Measurements from ENCODE around the gene TMEM132C. TPM values are rescaled to one million over a fixed set of nuclear protein-coding genes. Genes with fewer than 3 reads are reported as not detected.

Gene TMEM132C
- total and polyA plus RNA-seq, 2 of the 4 experiments (the other 2 are of a cell fraction), result not detected

- no peak overlapping the region for H3K4ac ChIP-seq (ENCODE audit: low read depth, low read length)
- H3K36me3 ChIP-seq (ENCODE audit: control insufficient read depth, insufficient read depth, low read length), result no peaks in the 10 kb centered on the region
- H3K79me1 ChIP-seq (ENCODE audit: low read depth in 1 of 2, low read length in 2 of 2), result no peaks in the 10 kb centered on the region
- H3K4me1 ChIP-seq (ENCODE audit: control insufficient read depth, insufficient read depth, low read length), result no peaks in the 10 kb centered on the region
- H3K18ac ChIP-seq (ENCODE audit: low read depth, low read length), result no peak overlapping the region
- in situ Hi-C loops (cut with MboI; ENCODE audit: low sequenced_read_pairs), result no loop called here
- H3K9me1 ChIP-seq (ENCODE audit: insufficient read depth, low read length), result no peaks in the 10 kb centered on the region
- H3K4me2 ChIP-seq (ENCODE audit: low read depth, low read length), result no peak overlapping the region
- H2BK120ac ChIP-seq (ENCODE audit: low read depth, low read length), result no peak overlapping the region
- WGBS, 2 experiments (ENCODE audit: extremely low coverage in 2 of 2, insufficient read length in 1 of 2), result no CpG with 5 or more reads among the region's 6 CpGs
- BruUV-seq (replicated peaks), result no TSS peak
- H2AFZ ChIP-seq (replicated peaks; ENCODE audit: low read length, poor library complexity), result no peak overlapping the region
- H2BK5ac ChIP-seq (ENCODE audit: low read depth, low read length, poor library complexity, severe bottlenecking), result no peak overlapping the region
- ChIA-PET POLR2A (ENCODE audit: unreplicated experiment) (no interaction called here), CTCF (no interaction called here)
- ATAC-seq (ENCODE audit: low read depth), result no peak
- H3K9me3 ChIP-seq (ENCODE audit: control insufficient read depth, insufficient read depth, low read length), result peaks cover 32% of the 10 kb centered on the region
- H2BK15ac ChIP-seq (ENCODE audit: low read depth, low read length), result no peak overlapping the region
- no peak overlapping the region for H2AK9ac ChIP-seq (replicated peaks; ENCODE audit: low read depth, low read length, poor library complexity)
- dilution Hi-C loops (cut with HindIII; ENCODE audit: low sequenced_read_pairs, unreplicated experiment), result no loop called here
- no peak overlapping the region for H3K9ac ChIP-seq (ENCODE audit: low read depth, low read length)
- H3K14ac ChIP-seq (replicated peaks; ENCODE audit: low read depth, low read length), result no peak overlapping the region
- H3K27me3 ChIP-seq (ENCODE audit: control insufficient read depth, insufficient read depth, low read length), result no peaks in the 10 kb centered on the region
- H4K91ac ChIP-seq (ENCODE audit: insufficient read depth, low read depth, low read length), result no peak overlapping the region
- H3K4me3 ChIP-seq (ENCODE audit: insufficient read depth, low read depth, low read length), result no peak overlapping the region
- no peak overlapping the region for H3K56ac ChIP-seq (ENCODE audit: extremely low read depth, insufficient read depth, low read length)
- H2AK5ac ChIP-seq (ENCODE audit: low read depth, low read length), result no peak overlapping the region
- DNase-seq, result no peak
- no peak overlapping the region for H3K23ac ChIP-seq (ENCODE audit: low read depth, low read length)
- H4K8ac ChIP-seq (ENCODE audit: low read depth in 2 of 2, low read length in 2 of 2), result no peak overlapping the region
- no peaks in the 10 kb centered on the region for H4K20me1 ChIP-seq (ENCODE audit: insufficient read depth, low read length)
- no peak overlapping the region for H4K5ac ChIP-seq (ENCODE audit: low read depth, low read length)
- H2BK20ac ChIP-seq (ENCODE audit: low read depth, low read length), result no peak overlapping the region
- no peak overlapping the region for H3K27ac ChIP-seq (ENCODE audit: insufficient read depth, low read length)
- intact Hi-C loops (cut with micrococcal nuclease), result no loop called here
- TF ChIP-seq USF2 (IDR thresholded peaks at IDR 0.05; ENCODE audit: low read depth, low read length) (no peak), RCOR1 (IDR thresholded peaks at IDR 0.05; ENCODE audit: insufficient replicate concordance, low read length) (no peak), CTCF (conservative IDR thresholded peaks at IDR 0.05; ENCODE audit: low read depth, low read length) (no peak), POLR2A (IDR thresholded peaks at IDR 0.05; ENCODE audit: low read depth, low read length) (no peak), CEBPB (IDR thresholded peaks at IDR 0.05; ENCODE audit: low read depth, low read length) (no peak), SMC3 (IDR thresholded peaks at IDR 0.05; ENCODE audit: low read depth, low read length) (no peak), MAZ (IDR thresholded peaks at IDR 0.05; ENCODE audit: borderline replicate concordance, low read depth, low read length) (no peak), MXI1 (IDR thresholded peaks at IDR 0.05; ENCODE audit: borderline replicate concordance, low read depth, low read length) (no peak), ELK1 (IDR thresholded peaks at IDR 0.05; ENCODE audit: borderline replicate concordance, low read depth, low read length) (no peak), MAFK (IDR thresholded peaks at IDR 0.05; ENCODE audit: low read depth, low read length) (no peak), FOS (IDR thresholded peaks at IDR 0.05; ENCODE audit: low read depth, low read length) (no peak), NFE2L2 (IDR thresholded peaks at IDR 0.05; ENCODE audit: low read depth, low read length) (no peak), BHLHE40 (IDR thresholded peaks at IDR 0.05; ENCODE audit: low read depth, low read length) (no peak), RFX5 (IDR thresholded peaks at IDR 0.05; ENCODE audit: low read depth, low read length) (no peak), RAD21 (IDR thresholded peaks at IDR 0.05; ENCODE audit: low read length) (no peak), CHD1 (IDR thresholded peaks at IDR 0.05; ENCODE audit: low read depth, low read length) (no peak)
These were observed 31.1 kb upstream of the TMEM132C start for GRCh38 chr12:128235635-128236417.

Measured in IMR-90 (cell line).